ENCODE measurements around the gene GLT8D2. TPM values are rescaled to one million over a fixed set of nuclear protein-coding genes. Genes with fewer than 3 reads are reported as not detected.

Gene GLT8D2
- total RNA-seq, 4 donors from 2014 or later: 0.41 to 4.0 (median 1.1) TPM

DNA sequence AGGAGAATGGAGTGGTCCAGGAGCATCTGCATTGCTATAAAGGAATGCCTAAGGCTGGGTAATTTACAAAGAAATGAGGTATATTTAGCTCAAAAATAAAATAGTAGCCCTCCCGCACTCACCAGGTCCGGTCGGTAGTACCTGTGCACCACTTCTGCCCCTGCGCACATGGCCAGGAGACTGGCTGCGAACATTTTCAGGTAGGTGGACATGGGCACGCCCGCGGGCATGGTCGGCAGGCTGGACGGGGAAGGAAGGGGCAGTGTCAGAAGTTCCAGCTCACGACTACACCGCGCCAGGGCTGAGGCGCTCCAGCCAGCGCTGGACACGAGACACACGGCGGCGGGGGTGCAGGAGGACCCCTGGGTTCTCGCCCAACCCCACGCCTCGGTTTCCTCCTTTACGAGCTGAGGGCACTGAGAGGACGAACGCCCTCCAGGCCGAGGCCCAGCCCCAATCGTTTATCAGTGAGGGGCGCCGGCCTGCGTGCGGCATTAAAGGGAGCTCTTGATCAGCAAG is 93.4 kb downstream of the GLT8D2 start:
- Histone ChIP-seq H3K36me3 (peaks cover 0 to 30% of the 10 kb centered on the region in 2 donors), H3K4me1 (peaks cover 22 to 25% of the 10 kb centered on the region in 2 donors), H3K9me3 (no peaks in the 10 kb centered on the region), H3K27ac (peak overlapping the region; percentile 81 to 92 (median 92)), H3K27me3 (no peaks in the 10 kb centered on the region), H3K4me3 (peak overlapping the region; percentile 76 to 87 (median 82))
- TF ChIP-seq POLR2A (IDR thresholded peaks at IDR 0.05): no peak
- TF ChIP-seq, protein P1, sequence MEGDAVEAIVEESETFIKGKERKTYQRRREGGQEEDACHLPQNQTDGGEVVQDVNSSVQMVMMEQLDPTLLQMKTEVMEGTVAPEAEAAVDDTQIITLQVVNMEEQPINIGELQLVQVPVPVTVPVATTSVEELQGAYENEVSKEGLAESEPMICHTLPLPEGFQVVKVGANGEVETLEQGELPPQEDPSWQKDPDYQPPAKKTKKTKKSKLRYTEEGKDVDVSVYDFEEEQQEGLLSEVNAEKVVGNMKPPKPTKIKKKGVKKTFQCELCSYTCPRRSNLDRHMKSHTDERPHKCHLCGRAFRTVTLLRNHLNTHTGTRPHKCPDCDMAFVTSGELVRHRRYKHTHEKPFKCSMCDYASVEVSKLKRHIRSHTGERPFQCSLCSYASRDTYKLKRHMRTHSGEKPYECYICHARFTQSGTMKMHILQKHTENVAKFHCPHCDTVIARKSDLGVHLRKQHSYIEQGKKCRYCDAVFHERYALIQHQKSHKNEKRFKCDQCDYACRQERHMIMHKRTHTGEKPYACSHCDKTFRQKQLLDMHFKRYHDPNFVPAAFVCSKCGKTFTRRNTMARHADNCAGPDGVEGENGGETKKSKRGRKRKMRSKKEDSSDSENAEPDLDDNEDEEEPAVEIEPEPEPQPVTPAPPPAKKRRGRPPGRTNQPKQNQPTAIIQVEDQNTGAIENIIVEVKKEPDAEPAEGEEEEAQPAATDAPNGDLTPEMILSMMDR (IDR thresholded peaks at IDR 0.05 in 4 of 5, conservative IDR thresholded peaks at IDR 0.05 in 1 of 5): no peak
- in situ Hi-C loops (cut with MboI; ENCODE audit: low sequenced_read_pairs in 4 of 4): loop anchor here in 1 of 4 donors (25.0 kb wide), 1 partner anchor 1156 kb away; the partner anchor contains the start of gene WASHC4
- ATAC-seq: peak; percentile 36 to 38
- DNase-seq: peak in 1 of 2 donors; percentile 34
- intact Hi-C loops (cut with DNase I; ENCODE audit: low total_unique reads): loop anchor here (1.0 to 2.0 kb wide), 4 partner anchors 9 to 182 kb away; partner anchors contain the start of genes HSP90B1, NFYB and TDG

DNA sequence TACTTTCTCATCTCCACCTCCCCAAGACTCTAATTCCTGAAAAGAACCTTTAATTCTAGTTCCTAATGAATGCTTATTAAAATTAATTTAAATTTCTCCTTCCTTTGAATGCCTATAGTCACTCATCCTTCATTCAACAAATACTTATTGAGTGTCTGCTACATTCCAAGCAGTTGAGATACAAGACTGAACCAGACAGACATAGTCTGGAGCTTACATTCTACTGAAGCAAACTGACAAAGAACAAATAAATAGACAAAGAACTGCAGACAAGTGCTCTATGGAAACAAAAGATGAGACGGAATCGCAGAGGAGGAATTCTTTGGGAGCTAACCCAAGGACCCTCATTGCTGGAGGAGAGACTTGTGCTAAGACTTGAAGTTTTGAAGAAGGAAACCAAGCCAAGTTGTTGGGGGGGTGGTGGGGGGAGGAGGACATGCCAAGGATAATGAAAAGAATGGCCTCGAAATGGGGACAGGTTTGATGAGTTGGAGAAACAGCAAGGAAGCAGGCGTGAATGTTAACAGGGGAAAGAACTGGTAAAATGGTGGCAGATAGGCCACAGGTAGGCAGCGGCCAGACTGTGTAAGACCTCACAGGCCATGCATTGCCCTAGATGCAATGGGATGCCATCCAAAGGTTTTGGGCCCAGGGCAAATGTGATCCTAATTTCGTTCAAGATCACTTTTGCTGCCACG is 94.0 kb downstream of the GLT8D2 start:
- Histone ChIP-seq H3K27ac (peak overlapping the region; percentile 81 to 92 (median 92)), H3K27me3 (no peaks in the 10 kb centered on the region), H3K4me1 (peaks cover 22 to 25% of the 10 kb centered on the region in 2 donors), H3K36me3 (peaks cover 0 to 36% of the 10 kb centered on the region in 2 donors), H3K4me3 (peak overlapping the region; percentile 76 to 87 (median 82)), H3K9me3 (no peaks in the 10 kb centered on the region)
- intact Hi-C loops (cut with DNase I; ENCODE audit: low total_unique reads) (loop anchor here (2.0 kb wide), 2 partner anchors 153 to 183 kb away; partner anchors contain the start of gene NFYB), in situ Hi-C loops (cut with MboI; ENCODE audit: low sequenced_read_pairs in 4 of 4) (loop anchor here in 1 of 4 donors (25.0 kb wide), 1 partner anchor 1156 kb away; the partner anchor contains the start of gene WASHC4)
- TF ChIP-seq, protein P1 (IDR thresholded peaks at IDR 0.05 in 4 of 5, conservative IDR thresholded peaks at IDR 0.05 in 1 of 5): no peak
- TF ChIP-seq POLR2A (IDR thresholded peaks at IDR 0.05): no peak
- ATAC-seq: no peak
- no peak for DNase-seq

DNA sequence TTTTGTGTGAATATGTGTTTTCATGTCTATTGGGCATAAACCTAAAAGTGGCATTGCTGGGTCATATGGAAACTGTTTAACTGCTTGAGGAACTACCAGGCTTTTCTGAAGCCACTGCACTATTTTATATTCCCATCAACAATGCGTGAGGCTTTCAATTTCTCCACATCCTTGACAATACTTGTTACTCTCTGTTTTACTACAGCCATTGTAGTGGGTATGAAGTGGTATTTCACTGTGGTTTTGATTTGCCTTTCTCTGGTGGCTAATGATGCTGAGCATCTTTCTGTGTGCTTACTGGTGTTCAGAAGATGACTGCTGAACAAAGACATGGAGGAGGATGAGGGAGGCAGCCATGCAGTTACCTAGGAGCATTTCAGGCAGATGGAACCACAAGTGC is 97.5 kb downstream of the GLT8D2 start:
- Histone ChIP-seq H3K4me3 (no peak overlapping the region), H3K27me3 (no peaks in the 10 kb centered on the region), H3K4me1 (peaks cover 17 to 25% of the 10 kb centered on the region in 2 donors), H3K36me3 (peaks cover 0 to 71% of the 10 kb centered on the region in 2 donors), H3K27ac (no peak overlapping the region), H3K9me3 (no peaks in the 10 kb centered on the region)
- intact Hi-C loops (cut with DNase I; ENCODE audit: low total_unique reads): no loop called here
- ATAC-seq: no peak
- in situ Hi-C loops (cut with MboI; ENCODE audit: low sequenced_read_pairs in 4 of 4): loop anchor here in 1 of 4 donors (25.0 kb wide), 1 partner anchor 1160 kb away; the partner anchor contains the start of gene WASHC4
- no peak for DNase-seq
- TF ChIP-seq POLR2A (IDR thresholded peaks at IDR 0.05): no peak
- TF ChIP-seq, protein P1 (IDR thresholded peaks at IDR 0.05 in 4 of 5, conservative IDR thresholded peaks at IDR 0.05 in 1 of 5): no peak

DNA sequence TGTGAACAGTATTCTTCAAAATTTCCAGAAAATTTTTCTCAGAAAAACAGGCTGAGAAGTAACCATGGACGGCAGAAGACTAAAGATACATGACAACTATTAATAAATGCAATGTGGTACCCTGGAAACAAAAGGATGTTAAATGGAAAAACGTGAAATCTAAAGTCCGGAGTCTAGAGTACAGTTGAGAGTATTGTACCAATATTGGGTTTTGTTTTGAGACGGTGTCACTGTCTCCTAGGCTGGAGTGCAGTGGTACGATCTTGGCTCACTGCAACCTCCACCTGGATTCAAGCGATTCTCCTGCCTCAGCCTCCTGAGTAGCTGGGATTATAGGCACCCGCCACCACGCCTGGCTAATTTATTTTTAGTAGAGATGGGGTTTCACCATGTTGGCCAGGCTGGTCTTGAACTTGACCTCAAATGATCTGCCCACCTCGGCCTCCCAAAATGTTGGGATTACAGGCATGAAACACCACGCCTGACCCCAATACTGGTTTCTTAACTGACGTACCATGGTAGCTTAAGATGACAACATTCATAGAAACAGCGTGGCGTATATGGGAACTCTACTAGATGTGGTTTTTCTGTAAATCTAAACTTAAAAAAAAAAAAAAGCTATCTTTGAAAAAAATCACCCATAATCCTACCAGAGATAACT is 101.1 kb downstream of the GLT8D2 start:
- intact Hi-C loops (cut with DNase I; ENCODE audit: low total_unique reads) (no loop called here), in situ Hi-C loops (cut with MboI; ENCODE audit: low sequenced_read_pairs in 4 of 4) (loop anchor here in 2 of 4 donors (25.0 kb wide), 2 partner anchors 163 to 338 kb away; no protein-coding TSS in a partner anchor)
- H3K4me3 ChIP-seq: no peak overlapping the region

More for the DNA sequence above, 101.1 kb downstream of the GLT8D2 start:
- Histone ChIP-seq H3K27me3 (no peaks in the 10 kb centered on the region), H3K27ac (no peak overlapping the region), H3K4me1 (no peaks in the 10 kb centered on the region), H3K9me3 (no peaks in the 10 kb centered on the region), H3K36me3 (peaks cover 0 to 100% of the 10 kb centered on the region in 2 donors)
- TF ChIP-seq POLR2A (IDR thresholded peaks at IDR 0.05): no peak
- TF ChIP-seq, protein P1 (IDR thresholded peaks at IDR 0.05 in 4 of 5, conservative IDR thresholded peaks at IDR 0.05 in 1 of 5): no peak
- no peak for DNase-seq
- ATAC-seq: no peak
